Spleen (tissue), 7 donors: Measurements from ENCODE around the gene MEGF6.

Source experiments
- CTCF ChIP-seq, 11 experiments: fragments of 200-600 bp in 7 of 11; fragments of 450-650 bp in 4 of 11; sonication (generic) in 4 of 11; IDR thresholded peaks in 8 of 11; conservative IDR thresholded peaks in 3 of 11; 1 replicate in 7 of 11; 2 replicates in 4 of 11; pipeline versions ENCODE4 v1.4.0 to v1.8.0; 2016 to 2021; ENCODE audit warnings: antibody characterized with exemption in 11 of 11, inconsistent platforms in 4 of 11, mild to moderate bottlenecking in 1 of 11
- POLR2A ChIP-seq, 3 donors: fragments of 450-650 bp; IDR thresholded peaks; one replicate each; pipeline ENCODE4 v1.5.1; 2017; ENCODE audit warnings: antibody characterized with exemption in 3 of 3, mild to moderate bottlenecking in 1 of 3
- POLR2AphosphoS5 ChIP-seq, 3 donors: sonication (generic); formaldehyde crosslinking; IDR thresholded peaks; one replicate each; pipeline ENCODE4 v1.5.1; 2017; ENCODE audit warnings: antibody characterized with exemption in 3 of 3
- donor health status: DM: no; HTN: no; CAD: no; lungs with moderate emphysema.
- donor health status: DM: no; HTN: no; CAD: no.
- donor health status: DM: no; HTN: no; CAD: no.

- TF ChIP-seq CTCF (IDR thresholded peaks at IDR 0.05 in 8 of 11, conservative IDR thresholded peaks at IDR 0.05 in 3 of 11) (no peak), POLR2A (IDR thresholded peaks at IDR 0.05) (no peak), POLR2AphosphoS5 (IDR thresholded peaks at IDR 0.05) (no peak)
Observed at GRCh38 chr1:3463013-3463385, 148.3 kb downstream of the MEGF6 start.
